Epithelial cell of alveolus of lung (primary cell): ENCODE results near the gene KCTD5. TPM values are rescaled to one million over a fixed set of nuclear protein-coding genes. Genes with fewer than 3 reads are reported as not detected.

ENCODE experiments used
- total RNA-seq: library from RNA; depleted of rRNA; stranded (reverse); fragments of >200 nt; gene quantifications from 2 replicates; pipeline ENCODE4 v1.2.1, GENCODE V29; 2015

The KCTD5 gene
- 29.2 and 33.1 TPM in 2 replicates for total RNA-seq

GRCh38 chr16:2682209-2683021, at the start of gene KCTD5:
KCTD5 (plus strand) TSS chr16:2682523; CDS start chr16:2682549, 26 bp downstream.

GRCh38 chr16:2720064-2720457, 37.7 kb downstream of the KCTD5 start, which contains the start of gene PRSS27:
PRSS27 (minus strand) TSS chr16:2720224; CDS start chr16:2720160, 64 bp downstream.

DNA sequence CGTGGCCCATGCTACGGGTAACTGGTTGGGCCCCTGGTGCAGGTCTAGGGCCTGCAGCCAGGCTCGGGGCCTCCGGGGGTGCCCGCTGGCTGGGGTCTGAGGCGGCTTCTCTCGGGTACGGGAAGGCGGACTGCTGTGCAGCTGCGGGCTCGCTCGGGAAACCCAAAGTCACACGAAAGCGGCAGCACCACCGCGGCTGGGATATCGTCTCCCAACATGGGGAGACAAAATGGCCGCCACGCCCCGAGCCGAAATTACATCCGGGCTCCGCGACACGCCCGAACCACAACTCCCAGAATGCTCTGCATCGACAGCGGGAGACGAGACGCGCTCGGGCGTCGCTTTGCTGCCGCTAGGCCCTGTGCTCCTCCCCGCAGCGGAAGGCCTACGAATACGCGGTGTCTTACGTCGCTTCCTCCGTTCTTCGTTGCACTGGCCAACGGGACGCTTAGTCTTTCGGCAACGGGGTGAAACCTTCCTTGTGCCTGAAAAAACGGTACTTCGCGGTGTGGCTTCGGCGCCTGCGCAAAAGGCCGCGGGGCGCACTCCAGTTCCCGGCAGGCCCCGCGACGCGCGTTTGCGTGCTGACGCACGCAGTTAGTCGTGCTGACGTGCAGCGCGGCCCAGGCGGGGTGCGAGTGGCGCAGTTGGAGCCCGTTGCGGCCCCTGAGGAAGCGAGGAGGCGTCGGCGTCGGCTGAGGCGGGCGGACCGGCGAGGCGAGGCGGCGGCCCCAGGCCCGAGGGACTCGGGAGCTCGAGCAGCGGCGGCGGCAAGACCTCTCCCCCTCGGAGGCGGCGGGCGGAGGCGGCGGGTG, 69.9 kb downstream of the KCTD5 start, which contains the start of gene SRRM2:
SRRM2 (plus strand) TSS at position 604 of the 815 bp plus-strand sequence. CDS start 3,727 bp downstream, outside the sequence.

Other genes starting within 250 kb of the KCTD5 start
- gene TEDC2, start 222.4 kb upstream of the KCTD5 start, total RNA-seq, result 8.6 and 11.0 TPM in 2 replicates
- gene NTN3, start 211.2 kb upstream of the KCTD5 start, total RNA-seq, result 0.13 and 1.2 TPM in 2 replicates
- 6.7 and 11.5 TPM in 2 replicates for gene TBC1D24, start 207.4 kb upstream of the KCTD5 start, total RNA-seq
- 51.3 and 55.6 TPM in 2 replicates for gene ATP6V0C, start 168.6 kb upstream of the KCTD5 start, total RNA-seq
- gene AMDHD2, start 162.2 kb upstream of the KCTD5 start, total RNA-seq, result 18.7 and 20.3 TPM in 2 replicates
- gene CEMP1, start 151.1 kb upstream of the KCTD5 start, total RNA-seq, result not detected in 2 replicates
- gene PDPK1, start 144.5 kb upstream of the KCTD5 start, total RNA-seq, result 13.6 and 29.9 TPM in 2 replicates
- 0.13 and 4.7 TPM in 2 replicates for gene PRSS27, start 37.7 kb downstream of the KCTD5 start, total RNA-seq
- gene SRRM2, start 70.1 kb downstream of the KCTD5 start, total RNA-seq, result 55.5 and 171 TPM in 2 replicates
- gene ELOB, start 94.8 kb downstream of the KCTD5 start, total RNA-seq, result 440 and 841 TPM in 2 replicates
- gene PRSS33, start 105.0 kb downstream of the KCTD5 start, total RNA-seq, result not detected in 2 replicates
- not detected in 2 replicates for gene PRSS41, start 115.9 kb downstream of the KCTD5 start, total RNA-seq
- 2.2 TPM in 1 of 2 replicates, not detected in the other for gene PRSS21, start 134.7 kb downstream of the KCTD5 start, total RNA-seq
- gene ZG16B, start 147.8 kb downstream of the KCTD5 start, total RNA-seq, result 1.4 TPM in 1 of 2 replicates, not detected in the other
- 0.40 and 4.3 TPM in 2 replicates for gene PRSS22, start 175.6 kb downstream of the KCTD5 start, total RNA-seq
- 76.9 and 147 TPM in 2 replicates for gene FLYWCH2, start 200.7 kb downstream of the KCTD5 start, total RNA-seq
- 34.7 and 50.4 TPM in 2 replicates for gene FLYWCH1, start 229.4 kb downstream of the KCTD5 start, total RNA-seq